K562 (cell line): ENCODE results near the gene TBC1D1. TPM values are rescaled to one million over a fixed set of nuclear protein-coding genes. Genes with fewer than 3 reads are reported as not detected.
"Not testable (repeated sequence)": the region's sequence is repeated elsewhere in the genome, so short reads cannot be mapped to it uniquely, and the experiment has no call there.

ENCODE experiments used
- ATAC-seq: fragments of 200-7000 bp; cut with Tn5 transposase; 3 replicates; pipeline ENCODE4 v1.9.1; 2020; ENCODE audit warnings: moderate library complexity
- BruUV-seq: library from RNA; stranded (reverse); fragments of 400-500 nt; replicated peaks from 2 replicates; lab custom pipeline; 2021; lab: Mats Ljungman, UMichigan
- CTCF ChIA-PET: fragments of 300-600 bp; formaldehyde crosslinking; extraction: SDS; loops from one replicate; lab custom pipeline; 2021; ENCODE audit warnings: low intra/inter-chr PET ratio; lab: Yijun Ruan, JAX
- POLR2A ChIA-PET: fragments of 300-600, 350-650 bp; sonication (Branson Sonifier 250); formaldehyde crosslinking; extraction: SDS; loops from one replicate; lab custom pipeline; 2021; ENCODE audit warnings: antibody characterized with exemption, inconsistent platforms; lab: Yijun Ruan, JAX
- DNase-seq, 4 experiments: peaks; one replicate each; pipeline versions ENCODE4 v3.0.0 to v3.0.0-alpha.2; 2011 to 2018; ENCODE audit warnings: low spot score in 3 of 4, mixed read lengths in 3 of 4; ENCODE audit errors: extremely low read depth in 1 of 4
- FAIRE-seq: peaks from 2 replicates; lab custom pipeline; 2011; peaks lifted over from hg19 to GRCh38; lab: Jason Lieb, UNC
- H2AFZ ChIP-seq: 2 replicates; pipeline ENCODE4 v1.6.0; 2011; ENCODE audit warnings: low read depth, low read length, control low read depth, inconsistent platforms
- H3K27ac ChIP-seq: fragments of 200-600 bp; 3 replicates; pipeline ENCODE4 v1.8.0; 2011; ENCODE audit warnings: low read depth, mild to moderate bottlenecking, control low read depth, inconsistent platforms, low read length, moderate library complexity, mixed read lengths; ENCODE audit errors: extremely low read depth
- H3K27me3 ChIP-seq, 2 experiments: fragments of 300-600 bp in 1 of 2; 2 replicates in 1 of 2; 3 replicates in 1 of 2; pipeline versions ENCODE4 v1.6.0 to v1.8.0; 2011; ENCODE audit warnings: inconsistent platforms in 2 of 2, low read length in 2 of 2, mild to moderate bottlenecking in 1 of 2, mixed read lengths in 1 of 2, moderate library complexity in 1 of 2; ENCODE audit not compliant: control insufficient read depth in 2 of 2, insufficient read depth in 2 of 2
- H3K36me3 ChIP-seq: fragments of 300-600 bp; 3 replicates; pipeline ENCODE4 v1.8.0; 2011; ENCODE audit warnings: mild to moderate bottlenecking, low read length, inconsistent platforms; ENCODE audit not compliant: control insufficient read depth, insufficient read depth
- H3K4me1 ChIP-seq, 2 experiments: fragments of 200-600 bp in 1 of 2; replicated peaks in 1 of 2; 2 replicates in 1 of 2; 3 replicates in 1 of 2; pipeline versions ENCODE4 v1.5.1 to v1.8.0; 2011; ENCODE audit warnings: inconsistent platforms in 2 of 2, low read length in 2 of 2, mild to moderate bottlenecking in 1 of 2, mixed read lengths in 1 of 2, moderate library complexity in 1 of 2; ENCODE audit not compliant: control insufficient read depth in 2 of 2, insufficient read depth in 2 of 2
- H3K4me2 ChIP-seq: 2 replicates; pipeline ENCODE4 v1.6.1; 2011; ENCODE audit warnings: low read length, control low read depth, inconsistent platforms, mixed read lengths; ENCODE audit not compliant: insufficient read depth
- H3K4me3 ChIP-seq: fragments of 200-600 bp; sonication (generic), shearing (Covaris generic); 2 replicates; pipeline ENCODE4 v1.5.1; 2016; ENCODE audit warnings: control low read depth, inconsistent platforms
- H3K79me2 ChIP-seq: fragments of 200-600 bp; 3 replicates; pipeline ENCODE4 v1.8.0; 2011; ENCODE audit warnings: low read length, inconsistent platforms; ENCODE audit not compliant: control insufficient read depth, insufficient read depth
- H3K9ac ChIP-seq, 2 experiments: 2 replicates each; pipeline versions ENCODE4 v1.6.0 to v1.6.1; 2011; ENCODE audit warnings: low read depth in 2 of 2, low read length in 2 of 2, control low read depth in 1 of 2, inconsistent platforms in 1 of 2, mild to moderate bottlenecking in 1 of 2, mixed read lengths in 1 of 2; ENCODE audit not compliant: insufficient read depth in 1 of 2
- H3K9me1 ChIP-seq: one replicate; pipeline ENCODE4 v1.6.0; 2011; ENCODE audit warnings: inconsistent platforms, mild to moderate bottlenecking, low read length, moderate library complexity; ENCODE audit not compliant: control insufficient read depth, insufficient read depth
- H3K9me3 ChIP-seq: replicated peaks from 2 replicates; pipeline ENCODE4 v1.5.1; 2011; ENCODE audit warnings: low read depth, low read length, inconsistent platforms; ENCODE audit not compliant: control insufficient read depth, insufficient read depth
- H4K20me1 ChIP-seq: replicated peaks from 2 replicates; pipeline ENCODE4 v1.6.1; 2011; ENCODE audit warnings: low read length, inconsistent platforms, mixed read lengths; ENCODE audit not compliant: control insufficient read depth, insufficient read depth
- BCLAF1 ChIP-seq, 2 experiments: fragments of 450-650 bp in 1 of 2; IDR thresholded peaks; 2 replicates each; pipeline ENCODE4 v1.6.1; 2011 to 2017; ENCODE audit warnings: low read depth in 2 of 2, antibody characterized with exemption in 1 of 2, borderline replicate concordance in 1 of 2, low read length in 1 of 2, mild to moderate bottlenecking in 1 of 2, mixed read lengths in 1 of 2; ENCODE audit not compliant: control insufficient read depth in 1 of 2
- ETV1 ChIP-seq: fragments of 450-650 bp; conservative IDR thresholded peaks from 2 replicates; pipeline ENCODE4 v1.6.1; 2016; ENCODE audit warnings: missing genetic modification characterization, control low read depth, low read depth, missing compliant biosample characterization
- FOXM1 ChIP-seq, 2 experiments: fragments of 450-650 bp in 1 of 2; sonication (generic) in 1 of 2; formaldehyde crosslinking in 1 of 2; IDR thresholded peaks; 2 replicates each; pipeline versions ENCODE4 v1.6.1 to v1.9.0; 2017 to 2022; ENCODE audit warnings: low read depth in 2 of 2, mild to moderate bottlenecking in 2 of 2, missing genetic modification reagents in 1 of 2, moderate library complexity in 1 of 2
- NEUROD1 ChIP-seq: fragments of 150-350 bp; IDR thresholded peaks from 2 replicates; pipeline ENCODE4 v1.6.1; 2014; ENCODE audit warnings: borderline replicate concordance, low read length, low read depth; ENCODE audit not compliant: partially characterized antibody
- ZBTB33 ChIP-seq: sonication (generic); formaldehyde crosslinking; IDR thresholded peaks from 2 replicates; pipeline ENCODE4 v1.8.1; 2023; ENCODE audit warnings: mild to moderate bottlenecking, missing genetic modification reagents
- WGBS: fragments of 100-300 bp; shearing (Covaris generic); methylation state at CpG from one replicate; pipeline ENCODE4 v1.1.6; 2016; ENCODE audit warnings: low coverage, mixed read lengths; ENCODE audit not compliant: insufficient coverage; ENCODE audit errors: missing lambda C conversion rate; 5-methylcytosine and 5-hydroxymethylcytosine counted together
- in situ Hi-C: fragments of 300-500 bp; cut with MboI; formaldehyde crosslinking; loops from 4 replicates; pipeline ENCODE4 v1.15.0; 2018; ENCODE audit warnings: inconsistent platforms, mixed read lengths
- intact Hi-C: fragments of 100-400 bp; cut with micrococcal nuclease; formaldehyde crosslinking; loops from 2 replicates; pipeline ENCODE4 v1.14.2; 2022
- polyA plus RNA-seq, 8 experiments: library from polyadenylated mRNA; depleted of rRNA in 4 of 8; stranded (reverse) in 5 of 8; unstranded in 3 of 8; fragments of >200 nt; fragmentation: Nextera tagmentation in 2 of 8; fragmentation: Illumina TruSeq in 1 of 8; extraction: Ambion mirVana in 2 of 8; extraction: Trizol in 1 of 8; gene quantifications; 2 replicates each; pipeline versions ENCODE4 v1.2.1 to v1.2.3, GENCODE V29; 2011 to 2014; ENCODE audit warnings: inconsistent platforms in 1 of 8, missing spikeins in 1 of 8
- total RNA-seq, 7 experiments: library from RNA; depleted of rRNA in 6 of 7; stranded (reverse); fragments of >200 nt in 6 of 7; fragmentation: Illumina TruSeq in 2 of 7; extraction: Trizol in 2 of 7; gene quantifications; 2 replicates each; pipeline versions ENCODE4 v1.2.1 to v1.2.3, GENCODE V29; 2011 to 2021; ENCODE audit warnings: low replicate concordance in 1 of 7

Gene TBC1D1
- total and polyA plus RNA-seq, 9 of the 15 experiments (the other 6 are each of a cell fraction or from before 2014, with no cell fraction given), result 0.59 to 14.2 (median 8.8) TPM

GRCh38 chr4:37973441-37973840 is 82.6 kb downstream of the TBC1D1 start (continued):
- TF ChIP-seq BCLAF1 (IDR thresholded peaks at IDR 0.05; ENCODE audit: borderline replicate concordance in 1 of 2, control insufficient read depth in 1 of 2, low read depth in 2 of 2, low read length in 1 of 2) (no peak), FOXM1 (IDR thresholded peaks at IDR 0.05; ENCODE audit: low read depth) (no peak), FOXM1 (CRISPR knock-in tag; IDR thresholded peaks at IDR 0.05; ENCODE audit: low read depth) (no peak), NEUROD1 (no peak), ETV1 (tag) (no peak)

GRCh38 chr4:37975321-37975822 is 84.5 kb downstream of the TBC1D1 start:
- H3K79me2 ChIP-seq, CTCF ChIA-PET, H3K4me3 ChIP-seq, POLR2A ChIA-PET, ATAC-seq, H4K20me1 ChIP-seq, H3K9me1 ChIP-seq, in situ Hi-C loops, BruUV-seq, H3K9ac ChIP-seq, H3K27ac ChIP-seq, H3K9me3 ChIP-seq, DNase-seq, FAIRE-seq, H3K36me3 ChIP-seq, H3K4me2 ChIP-seq, H3K4me1 ChIP-seq, H2AFZ ChIP-seq: not testable (repeated sequence)
- WGBS, result 40% methylated on average over 9 of the region's 13 CpGs
- peaks cover 12 to 17% of the 10 kb centered on the region in 2 experiments; a peak in 4 of 5 replicates for H3K27me3 ChIP-seq
- intact Hi-C loops, result loop anchor here (5.0 kb wide), 1 partner anchor 173 kb away; no protein-coding TSS in a partner anchor
- peak; percentile 78 for TF ChIP-seq ZBTB33
